Neural cell (in vitro differentiated cells): Measurements from ENCODE around the gene RCAN3.

Experiments used
- CTCF ChIP-seq: fragments of 450-650 bp; IDR thresholded peaks from 2 replicates; pipeline ENCODE4 v1.5.1; 2014; ENCODE audit warnings: antibody characterized with exemption, mild to moderate bottlenecking, moderate library complexity; ENCODE audit not compliant: poor library complexity, severe bottlenecking
- EP300 ChIP-seq: fragments of 450-650 bp; conservative IDR thresholded peaks from 2 replicates; pipeline ENCODE4 v1.6.1; 2014; ENCODE audit warnings: antibody characterized with exemption, mild to moderate bottlenecking, moderate library complexity; ENCODE audit not compliant: poor library complexity, severe bottlenecking
- EZH2 ChIP-seq: fragments of 200-600, 300-800 bp; shearing (Covaris generic), sonication (generic); IDR thresholded peaks from 2 replicates; pipeline ENCODE4 v1.6.1; 2014; ENCODE audit warnings: antibody characterized with exemption, low read length, borderline replicate concordance, mild to moderate bottlenecking; ENCODE audit not compliant: insufficient read depth, poor library complexity, severe bottlenecking
- POLR2AphosphoS5 ChIP-seq: IDR thresholded peaks from 2 replicates; pipeline ENCODE4 v1.6.1; 2012
- RAD21 ChIP-seq: fragments of 450-650 bp; conservative IDR thresholded peaks from 2 replicates; pipeline ENCODE4 v1.6.1; 2014; ENCODE audit warnings: antibody characterized with exemption, mild to moderate bottlenecking, moderate library complexity
- REST ChIP-seq: IDR thresholded peaks from 2 replicates; pipeline ENCODE4 v1.6.1; 2012; ENCODE audit warnings: borderline replicate concordance
- SMC3 ChIP-seq: fragments of 450-650 bp; conservative IDR thresholded peaks from 2 replicates; pipeline ENCODE4 v1.6.1; 2014; ENCODE audit warnings: antibody characterized with exemption, mild to moderate bottlenecking, moderate library complexity; ENCODE audit not compliant: poor library complexity
- TAF1 ChIP-seq: IDR thresholded peaks from 2 replicates; pipeline ENCODE4 v1.6.1; 2012; ENCODE audit warnings: low read depth

GRCh38 chr1:24503870-24504523 lies 1.4 kb downstream of the RCAN3 start:
- no peak for TF ChIP-seq CTCF
- no peak for TF ChIP-seq REST
- no peak for TF ChIP-seq RAD21
- TF ChIP-seq EP300: no peak
- no peak for TF ChIP-seq TAF1
- TF ChIP-seq EZH2: no peak
- TF ChIP-seq POLR2AphosphoS5: no peak
- no peak for TF ChIP-seq SMC3
